GM18868 (cell line): ENCODE data around the gene CCNG2.

Experiments used
- ATAC-seq: cut with Tn5 transposase; IDR thresholded peaks from one replicate; pipeline ENCODE4 v1.9.1; 2021; ENCODE audit warnings: mild to moderate bottlenecking, moderate library complexity; ENCODE audit not compliant: unreplicated experiment

The CCNG2 gene

DNA sequence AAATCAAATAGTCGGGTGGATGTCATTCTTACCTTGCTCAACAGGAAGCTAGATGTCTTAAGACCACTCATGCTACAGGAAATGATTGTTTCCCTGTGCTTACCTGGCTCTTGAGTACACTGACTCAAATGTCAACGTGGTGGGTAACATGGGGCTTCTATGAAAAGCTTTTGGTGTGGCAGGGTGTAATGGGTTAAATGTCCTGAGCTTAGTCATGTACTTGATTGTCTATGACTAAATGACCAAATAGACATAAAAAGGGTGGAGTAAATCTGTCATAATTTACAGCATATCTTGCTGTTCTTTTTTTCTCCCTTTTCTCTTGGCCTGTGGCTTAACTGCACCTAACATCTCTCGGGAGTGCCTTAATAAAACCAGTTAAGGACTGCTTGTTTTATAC, 44.9 kb downstream of the CCNG2 start:
- ATAC-seq: no peak

DNA sequence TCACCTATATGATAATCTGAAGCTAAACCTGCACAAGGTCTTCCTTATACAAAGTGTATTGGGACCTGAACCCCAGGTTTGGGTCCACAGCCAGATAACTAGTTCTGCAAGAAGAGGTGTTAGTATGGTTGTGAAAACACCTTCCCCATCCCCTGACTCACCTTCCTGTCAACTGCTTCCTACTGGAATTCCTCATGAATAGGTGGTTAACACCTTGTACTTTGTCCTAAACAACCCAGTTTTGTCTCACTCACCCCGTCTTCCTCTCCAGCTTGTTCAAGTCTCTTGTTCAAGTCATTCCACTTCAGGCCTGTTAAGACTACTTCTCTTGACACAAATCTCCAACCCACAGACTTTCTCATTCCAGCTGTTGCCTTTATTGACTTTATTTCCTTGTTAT, 45.5 kb downstream of the CCNG2 start:
- ATAC-seq: no peak

DNA sequence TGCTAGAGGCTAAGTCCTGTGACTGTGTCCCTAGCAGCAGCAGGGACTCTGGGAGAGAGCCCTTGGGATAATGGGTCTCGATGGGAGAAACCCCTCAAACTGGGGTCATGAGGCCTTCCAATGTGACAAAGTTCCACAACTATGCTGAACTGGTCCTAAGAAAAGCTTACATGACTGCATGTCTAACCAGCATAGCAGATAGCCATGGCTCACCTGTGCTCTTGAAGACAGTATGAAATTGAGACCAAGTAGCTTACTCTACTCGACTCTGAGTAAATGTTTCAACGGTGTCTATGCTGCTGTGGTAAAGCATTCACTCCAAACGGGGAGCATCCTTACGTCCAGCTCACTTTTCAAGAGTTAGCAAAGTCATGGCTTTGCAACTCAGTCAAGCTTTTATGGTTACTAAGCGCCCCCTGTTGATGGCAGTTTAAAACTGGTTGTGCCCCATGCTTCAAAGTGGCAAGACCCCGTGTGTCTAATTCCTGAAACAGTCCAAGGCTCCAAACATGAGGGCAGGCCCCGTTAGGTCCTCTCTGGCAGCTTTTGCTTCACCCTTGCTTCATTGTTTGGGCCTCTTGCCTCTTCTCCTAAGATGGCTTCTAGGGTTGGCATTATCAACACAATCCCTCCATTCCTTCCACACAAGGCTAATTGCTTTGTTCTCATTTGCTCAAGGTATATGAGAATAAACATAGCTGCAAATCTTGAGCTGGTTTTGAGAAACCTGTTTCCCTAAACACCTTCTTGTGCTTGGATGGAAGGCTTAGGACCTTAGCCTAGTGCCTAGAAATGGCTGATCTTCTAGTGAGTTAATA, 46.6 kb downstream of the CCNG2 start:
- peak; percentile 82 for ATAC-seq

DNA sequence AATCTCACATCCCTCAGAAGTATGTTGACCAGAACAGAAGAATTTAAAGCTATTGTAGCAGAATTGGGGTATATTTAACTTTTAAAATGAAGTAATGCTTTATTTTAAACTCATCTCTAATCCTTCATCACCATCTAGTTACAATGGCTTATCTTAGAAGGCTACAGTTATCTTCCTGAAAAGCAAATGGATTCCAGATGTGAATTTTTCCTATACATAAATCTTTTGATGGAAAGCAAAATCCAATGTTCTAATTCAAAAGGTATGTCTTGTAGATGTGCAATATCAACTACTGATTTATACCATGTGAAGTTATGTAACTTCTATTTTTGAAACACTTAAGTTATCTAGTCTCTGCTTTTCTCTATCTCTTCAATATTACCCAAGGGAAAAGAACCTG, 47.6 kb downstream of the CCNG2 start:
- no peak for ATAC-seq

DNA sequence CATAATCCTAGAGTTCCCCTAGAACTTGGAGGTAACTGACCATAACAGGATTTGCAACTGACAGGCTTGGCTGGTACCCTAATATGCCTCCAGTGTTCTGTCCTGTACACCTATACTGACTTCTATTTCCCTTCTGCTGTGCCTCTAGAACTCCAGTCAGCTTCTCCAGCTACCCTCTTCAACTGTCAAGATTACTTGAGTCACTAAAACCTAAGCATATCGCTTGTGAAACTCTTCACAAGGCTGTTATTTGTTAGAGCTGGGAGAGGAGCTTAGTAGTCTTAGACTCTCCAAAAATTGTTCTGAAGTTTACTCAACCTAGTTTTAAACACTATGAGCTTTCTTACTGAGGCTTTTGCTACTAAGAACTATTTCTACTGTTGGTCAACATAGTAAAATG, 52.0 kb downstream of the CCNG2 start:
- no peak for ATAC-seq

DNA sequence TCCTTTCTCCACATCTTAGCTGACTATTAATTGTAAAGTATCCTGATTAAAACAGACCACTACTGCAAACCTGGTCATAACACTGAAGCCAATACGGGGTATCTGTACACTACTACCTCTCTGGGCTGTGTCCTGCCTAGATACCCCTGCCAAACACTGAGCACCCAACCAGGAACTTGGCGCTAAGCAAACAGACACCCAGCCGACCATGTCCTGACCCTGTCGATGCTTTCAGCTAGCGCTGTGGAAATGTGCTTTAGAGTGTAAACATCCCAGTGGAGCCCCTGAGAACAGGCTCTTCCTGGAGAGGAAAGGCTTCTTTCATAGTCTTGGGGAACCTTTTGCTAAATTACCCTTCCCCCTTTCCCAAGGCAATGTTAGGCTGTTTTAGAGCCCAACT, 52.9 kb downstream of the CCNG2 start:
- no peak for ATAC-seq

DNA sequence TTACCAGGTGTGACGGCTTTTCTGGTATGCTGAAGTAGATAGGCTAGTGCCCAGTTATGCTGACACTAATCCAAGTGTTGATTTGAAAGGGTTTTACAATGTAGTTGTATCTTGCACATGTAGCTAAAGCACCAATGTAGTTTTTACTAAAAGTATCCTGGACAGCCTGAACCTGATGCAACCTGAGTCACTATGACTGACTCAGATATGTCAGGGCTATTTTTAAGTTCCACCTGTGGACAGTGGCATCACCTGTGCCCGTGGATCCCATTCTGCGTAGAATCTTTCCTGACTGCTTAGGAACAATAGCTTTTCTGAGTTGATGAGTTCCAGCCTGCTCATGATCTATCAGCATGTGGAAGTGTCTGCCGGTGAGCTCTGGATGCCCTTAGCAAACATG, 58.1 kb downstream of the CCNG2 start:
- no peak for ATAC-seq

DNA sequence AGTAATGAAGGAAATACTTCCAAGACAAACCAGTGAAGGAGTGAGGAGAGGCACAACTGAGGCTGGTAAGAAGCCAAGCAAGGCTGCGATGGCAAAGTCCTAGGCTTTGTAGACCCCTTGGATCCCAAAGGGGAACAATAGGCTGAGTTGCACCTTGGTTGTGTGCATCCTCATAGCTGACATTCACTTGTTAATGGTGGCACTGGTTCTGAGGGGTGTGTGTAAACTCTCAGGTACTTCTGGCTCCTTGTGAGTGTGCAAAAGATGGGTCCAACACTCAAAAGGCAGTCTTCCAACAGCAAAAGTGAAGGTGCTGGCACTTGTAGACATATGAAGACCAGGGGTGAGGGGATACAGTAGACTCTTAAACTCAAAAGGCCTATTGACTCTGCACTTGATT, 60.5 kb downstream of the CCNG2 start:
- ATAC-seq: no peak

DNA sequence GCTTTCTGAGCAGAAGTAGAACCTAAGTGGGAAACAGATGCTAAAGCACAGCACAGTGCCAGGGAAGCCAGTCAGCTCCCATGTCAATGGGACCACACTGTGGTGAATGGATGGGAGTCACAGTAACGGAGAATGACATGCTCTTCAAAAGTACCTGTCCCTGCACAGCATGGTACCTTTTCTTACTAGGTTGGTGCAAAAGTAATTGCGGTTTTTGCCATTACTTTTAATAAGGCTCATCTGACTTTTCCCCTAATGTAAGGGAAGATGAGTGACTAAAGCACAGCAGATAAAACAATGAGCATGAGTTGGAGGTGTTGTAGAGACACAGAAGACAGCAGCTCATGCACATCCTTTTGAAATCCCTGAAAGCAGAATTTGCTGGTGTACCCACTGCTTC, 62.3 kb downstream of the CCNG2 start:
- no peak for ATAC-seq
